GM20431 (cell line): ENCODE data around the gene HOXC5.

Experiments used
- in situ Hi-C: fragments of 300-500 bp; cut with MseI, MboI; formaldehyde crosslinking; loops from one replicate; pipeline ENCODE4 v1.15.0; 2020; ENCODE audit warnings: low sequenced_read_pairs; ENCODE audit not compliant: unreplicated experiment

Gene HOXC5

GRCh38 chr12:54005531-54005852 lies 27.4 kb upstream of the HOXC5 start:
- in situ Hi-C loops, result loop anchor here (25.0 kb wide), 1 partner anchor 357 kb away; the partner anchor contains the start of gene GPR84

GRCh38 chr12:54005853-54006558 lies 26.8 kb upstream of the HOXC5 start:
- in situ Hi-C loops, result loop anchor here (25.0 kb wide), 1 partner anchor 356 kb away; the partner anchor contains the start of gene GPR84

GRCh38 chr12:54006559-54007220 lies 26.2 kb upstream of the HOXC5 start:
- in situ Hi-C loops, result loop anchor here (25.0 kb wide), 1 partner anchor 356 kb away; the partner anchor contains the start of gene GPR84

GRCh38 chr12:54007538-54008259 lies 25.2 kb upstream of the HOXC5 start:
- in situ Hi-C loops, result loop anchor here (25.0 kb wide), 1 partner anchor 355 kb away; the partner anchor contains the start of gene GPR84

DNA sequence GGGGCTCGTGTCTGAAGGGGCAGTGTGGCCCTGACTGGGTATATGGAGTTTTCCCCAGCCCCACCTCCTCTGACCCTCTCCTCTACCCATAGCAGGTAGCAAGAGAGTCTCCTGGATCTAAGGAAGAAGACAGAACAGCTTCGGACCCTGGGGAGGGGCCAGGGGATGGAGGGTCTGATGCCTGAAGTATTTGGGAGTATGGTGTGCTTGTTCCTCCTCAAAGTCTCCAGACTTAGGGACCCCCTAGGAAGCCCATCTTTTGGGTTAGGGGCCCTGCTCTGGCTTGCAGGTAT lies 24.6 kb upstream of the HOXC5 start:
- in situ Hi-C loops, result loop anchor here (25.0 kb wide), 1 partner anchor 354 kb away; the partner anchor contains the start of gene GPR84

DNA sequence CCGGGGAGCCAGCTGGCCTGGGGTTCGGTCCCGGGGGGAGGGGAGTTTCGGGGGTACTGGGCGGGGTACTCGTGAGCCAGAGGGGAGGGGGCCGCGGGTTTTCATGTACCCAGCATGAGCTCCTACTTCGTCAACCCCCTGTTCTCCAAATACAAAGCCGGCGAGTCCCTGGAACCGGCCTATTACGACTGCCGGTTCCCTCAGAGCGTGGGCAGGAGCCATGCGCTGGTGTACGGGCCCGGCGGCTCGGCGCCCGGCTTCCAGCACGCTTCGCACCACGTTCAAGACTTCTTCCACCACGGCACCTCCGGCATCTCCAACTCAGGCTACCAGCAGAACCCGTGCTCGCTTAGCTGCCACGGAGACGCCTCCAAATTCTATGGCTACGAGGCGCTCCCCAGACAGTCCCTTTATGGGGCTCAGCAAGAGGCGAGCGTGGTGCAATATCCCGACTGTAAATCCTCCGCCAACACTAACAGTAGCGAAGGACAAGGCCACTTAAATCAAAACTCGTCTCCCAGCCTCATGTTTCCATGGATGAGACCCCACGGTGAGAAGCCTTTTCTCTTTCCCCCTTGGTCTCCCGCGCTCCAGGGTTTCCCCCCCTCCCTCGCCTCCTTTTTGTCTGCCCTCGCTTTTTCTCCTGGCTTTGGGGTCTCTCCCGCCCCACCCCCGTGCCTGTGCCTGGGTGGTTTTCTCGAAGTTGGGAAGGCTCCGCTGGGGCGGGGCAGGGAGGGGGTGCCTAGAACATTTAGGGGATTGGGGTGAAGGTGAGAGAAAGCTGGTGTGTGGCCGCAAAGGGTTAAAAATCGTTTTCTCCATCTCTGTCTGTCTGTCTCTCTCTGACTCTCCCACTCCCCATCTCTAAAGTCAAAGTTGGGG lies 23.4 kb upstream of the HOXC5 start:
- in situ Hi-C loops, result loop anchor here (25.0 kb wide), 1 partner anchor 353 kb away; the partner anchor contains the start of gene GPR84

GRCh38 chr12:54010053-54010971 lies 22.5 kb upstream of the HOXC5 start:
- in situ Hi-C loops, result loop anchor here (25.0 kb wide), 1 partner anchor 352 kb away; the partner anchor contains the start of gene GPR84

- in situ Hi-C loops, result loop anchor here (25.0 kb wide), 1 partner anchor 351 kb away; the partner anchor contains the start of gene GPR84
These were observed 21.7 kb upstream of the HOXC5 start for GRCh38 chr12:54010972-54011664.

- in situ Hi-C loops, result loop anchor here (25.0 kb wide), 1 partner anchor 350 kb away; the partner anchor contains the start of gene GPR84
These were observed 21.0 kb upstream of the HOXC5 start for GRCh38 chr12:54011665-54012532.

DNA sequence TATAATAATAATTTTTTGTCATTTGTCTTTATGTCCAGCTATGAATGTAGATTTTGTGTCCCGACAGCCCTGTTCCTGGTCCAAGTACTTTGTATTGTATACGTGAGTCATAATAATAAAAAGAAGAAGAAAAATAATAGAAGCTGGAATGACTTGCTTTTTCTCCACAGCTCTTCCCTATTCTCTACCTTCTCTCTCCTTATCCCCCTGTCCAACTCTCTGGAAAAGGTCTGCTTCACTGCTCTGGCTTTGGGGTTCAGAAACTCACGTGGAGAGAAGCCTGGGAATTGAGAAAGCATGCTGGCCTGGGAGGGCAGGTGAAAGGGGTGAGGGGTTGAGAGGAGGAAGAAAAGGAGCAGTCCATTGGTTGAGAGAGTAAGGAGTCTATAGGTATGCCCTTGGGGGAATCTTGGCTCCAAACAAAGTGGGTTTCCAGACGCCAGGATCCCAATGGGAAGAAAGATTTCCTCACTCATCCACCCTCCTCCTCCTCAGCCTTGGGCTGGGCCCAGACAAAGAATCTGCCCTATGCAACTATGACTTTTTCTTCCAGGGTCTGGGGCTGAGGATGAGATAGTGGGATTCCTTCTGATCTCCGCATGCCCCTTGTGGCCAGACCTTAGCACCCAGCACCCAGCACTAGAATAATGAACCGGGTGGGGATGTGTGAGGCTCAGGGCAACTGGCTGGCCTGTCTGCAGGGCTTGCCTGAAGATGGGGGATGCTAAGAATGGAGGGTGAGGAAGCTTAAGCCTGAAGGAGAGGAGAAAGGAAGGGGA lies 20.0 kb upstream of the HOXC5 start:
- in situ Hi-C loops, result loop anchor here (25.0 kb wide), 1 partner anchor 349 kb away; the partner anchor contains the start of gene GPR84

- in situ Hi-C loops, result loop anchor here (25.0 kb wide), 1 partner anchor 348 kb away; the partner anchor contains the start of gene GPR84
These were observed 18.4 kb upstream of the HOXC5 start for GRCh38 chr12:54014377-54015017.

- in situ Hi-C loops, result loop anchor here (25.0 kb wide), 1 partner anchor 347 kb away; the partner anchor contains the start of gene GPR84
These were observed 17.6 kb upstream of the HOXC5 start for GRCh38 chr12:54015018-54015931.

DNA sequence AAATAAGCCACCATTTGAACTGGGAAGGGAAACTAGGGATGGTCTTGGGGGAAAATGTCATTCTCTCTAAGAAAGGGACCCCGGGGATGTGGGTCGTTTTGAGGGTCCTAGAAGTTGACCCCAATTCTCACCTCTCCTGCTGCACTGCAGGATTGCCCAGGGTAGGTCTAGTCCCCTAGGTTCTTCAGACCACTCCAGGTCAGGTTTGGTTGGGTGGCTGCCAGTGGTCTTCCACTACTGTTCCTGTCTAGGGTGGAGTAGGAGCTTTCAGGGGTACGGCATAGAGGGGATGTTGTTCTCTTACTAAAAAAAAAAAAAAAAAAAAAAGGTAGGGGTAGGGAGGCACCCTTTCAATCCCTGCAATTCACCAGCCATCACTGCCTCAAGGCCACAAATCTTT lies 16.8 kb upstream of the HOXC5 start:
- in situ Hi-C loops, result loop anchor here (25.0 kb wide), 1 partner anchor 346 kb away; the partner anchor contains the start of gene GPR84

DNA sequence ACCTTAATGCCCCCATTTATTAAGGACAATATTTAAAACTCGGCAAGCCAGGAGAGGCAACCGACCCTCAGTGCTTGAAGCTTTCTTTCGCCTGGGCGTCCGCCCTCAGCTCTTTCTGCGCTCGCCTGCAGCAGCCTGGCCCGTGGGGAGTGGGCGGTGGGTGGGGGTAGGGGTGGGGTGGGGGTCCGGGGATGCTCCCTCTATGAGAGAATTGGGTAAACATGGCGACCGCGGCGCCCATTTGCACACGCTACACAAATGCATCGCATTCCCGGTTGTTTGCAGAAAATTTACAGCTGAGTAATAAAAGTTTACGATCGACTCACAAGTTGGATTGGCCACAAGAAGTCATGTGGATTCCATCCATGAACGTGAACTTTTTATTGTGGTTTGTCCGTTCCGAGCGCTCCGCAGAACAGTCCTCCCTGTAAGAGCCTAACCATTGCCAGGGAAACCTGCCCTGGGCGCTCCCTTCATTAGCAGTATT lies 16.3 kb upstream of the HOXC5 start:
- in situ Hi-C loops, result loop anchor here (25.0 kb wide), 1 partner anchor 346 kb away; the partner anchor contains the start of gene GPR84
